Measurements from ENCODE around the gene PATZ1. TPM values are rescaled to one million over a fixed set of nuclear protein-coding genes. Genes with fewer than 3 reads are reported as not detected.

The PATZ1 gene
- total RNA-seq, 1 experiment from 2014 or later: 28.2 TPM

- Histone ChIP-seq H3K79me2 (ENCODE audit: low read depth) (no peaks in the 10 kb centered on the region), H3K4me2 (no peak overlapping the region), H3K9me2 (ENCODE audit: insufficient read depth) (no peaks in the 10 kb centered on the region), H3K4me3 (no peak overlapping the region), H3F3A (ENCODE audit: insufficient read depth, low read depth) (peaks cover 14% of the 10 kb centered on the region; the same call in 1 of the 2 replicates), H3K27ac (no peak overlapping the region), H2AFZ (no peak overlapping the region), H3K36me3 (ENCODE audit: low read depth) (no peaks in the 10 kb centered on the region), H3K4me1 (replicated peaks; ENCODE audit: insufficient read depth) (peaks cover 33% of the 10 kb centered on the region), H3K9me3 (ENCODE audit: insufficient read depth, low read depth) (no peaks in the 10 kb centered on the region), H4K20me1 (ENCODE audit: insufficient read depth) (no peaks in the 10 kb centered on the region), H3K27me3 (ENCODE audit: insufficient read depth, low read depth) (no peaks in the 10 kb centered on the region)
- TF ChIP-seq EZH2 (IDR thresholded peaks at IDR 0.05; ENCODE audit: low read depth) (no peak), CTCF (conservative IDR thresholded peaks at IDR 0.05) (no peak)
- no TSS peak for BruUV-seq (replicated peaks)
- DNase-seq: no peak
- intact Hi-C loops (cut with micrococcal nuclease; ENCODE audit: unreplicated experiment): no loop called here
- POLR2A ChIA-PET (ENCODE audit: unreplicated experiment): no interaction called here
- CTCF ChIA-PET: no interaction called here
Observed at GRCh38 chr22:31277741-31278140, 68.4 kb downstream of the PATZ1 start.

GRCh38 chr22:31276426-31277167 lies 69.5 kb downstream of the PATZ1 start:
- H3K4me2 ChIP-seq: no peak overlapping the region
- no peaks in the 10 kb centered on the region for H4K20me1 ChIP-seq (ENCODE audit: insufficient read depth)
- ChIA-PET POLR2A (ENCODE audit: unreplicated experiment) (interaction anchor here (0.7 kb wide), 1 partner anchor 462 kb away, joined by 4 read pairs; no protein-coding TSS in a partner anchor), CTCF (no interaction called here)
- intact Hi-C loops (cut with micrococcal nuclease; ENCODE audit: unreplicated experiment): no loop called here
- no peaks in the 10 kb centered on the region for H3K9me2 ChIP-seq (ENCODE audit: insufficient read depth)
- DNase-seq: no peak
- peaks cover 14% of the 10 kb centered on the region; the same call in 1 of the 2 replicates for H3F3A ChIP-seq (ENCODE audit: insufficient read depth, low read depth)
- no peaks in the 10 kb centered on the region for H3K36me3 ChIP-seq (ENCODE audit: low read depth)
- no peaks in the 10 kb centered on the region for H3K9me3 ChIP-seq (ENCODE audit: insufficient read depth, low read depth)
- H3K27ac ChIP-seq: no peak overlapping the region
- no peaks in the 10 kb centered on the region for H3K79me2 ChIP-seq (ENCODE audit: low read depth)
- no peaks in the 10 kb centered on the region for H3K27me3 ChIP-seq (ENCODE audit: insufficient read depth, low read depth)
- no peak overlapping the region for H2AFZ ChIP-seq
- peaks cover 41% of the 10 kb centered on the region for H3K4me1 ChIP-seq (replicated peaks; ENCODE audit: insufficient read depth)
- H3K4me3 ChIP-seq: no peak overlapping the region
- no TSS peak for BruUV-seq (replicated peaks)
- TF ChIP-seq EZH2 (IDR thresholded peaks at IDR 0.05; ENCODE audit: low read depth) (no peak), CTCF (conservative IDR thresholded peaks at IDR 0.05) (no peak)

Other genes with a start within 250 kb of the PATZ1 start
- 20.7 and 23.3 TPM in 2 replicates for gene SELENOM, start 238.8 kb downstream of the PATZ1 start, total RNA-seq (2021)
- gene INPP5J, start 223.4 kb downstream of the PATZ1 start, total RNA-seq (2021): 1.7 and 3.1 TPM in 2 replicates
- not detected in 2 replicates for gene PLA2G3, start 205.8 kb downstream of the PATZ1 start, total RNA-seq (2021)
- 13.5 and 19.1 TPM in 2 replicates for gene RNF185, start 186.2 kb downstream of the PATZ1 start, total RNA-seq (2021)
- gene LIMK2, start 134.0 kb downstream of the PATZ1 start, total RNA-seq (2021): 32.8 and 42.5 TPM in 2 replicates
- gene PIK3IP1, start 53.9 kb downstream of the PATZ1 start, total RNA-seq (2021): 15.7 and 17.4 TPM in 2 replicates
- 60.1 and 73.8 TPM in 2 replicates for gene DRG1, start 53.3 kb upstream of the PATZ1 start, total RNA-seq (2021)
- gene EIF4ENIF1, start 143.5 kb upstream of the PATZ1 start, total RNA-seq (2021): 15.3 and 21.8 TPM in 2 replicates
- gene SFI1, start 150.2 kb upstream of the PATZ1 start, total RNA-seq (2021): 57.9 and 58.7 TPM in 2 replicates